Activated T-cell treated with anti-CD3 and anti-CD28 coated beads, Interleukin-2, amount 50 U/mL, for 24 hours (primary cell): Measurements from ENCODE around the gene ZNF814.
"Not testable (repeated sequence)": the region's sequence is repeated elsewhere in the genome, so short reads cannot be mapped to it uniquely, and the experiment has no call there.

Experiments used
- DNase-seq: peaks from one replicate; pipeline ENCODE4 v3.0.0-alpha.2; 2020
- H3K27ac Mint-ChIP-seq: 2 replicates; pipeline ENCODE4 v1.8.0; 2020; ENCODE audit warnings: mild to moderate bottlenecking, mixed read lengths
- H3K27me3 Mint-ChIP-seq: 2 replicates; pipeline ENCODE4 v1.8.0; 2020; ENCODE audit warnings: mixed read lengths
- H3K36me3 Mint-ChIP-seq: 2 replicates; pipeline ENCODE4 v1.8.0; 2020; ENCODE audit warnings: low read depth, mixed read lengths
- H3K4me1 Mint-ChIP-seq: 2 replicates; pipeline ENCODE4 v1.8.0; 2020; ENCODE audit warnings: low read depth, mixed read lengths
- H3K4me3 Mint-ChIP-seq: 2 replicates; pipeline ENCODE4 v1.8.0; 2020; ENCODE audit warnings: mild to moderate bottlenecking, moderate library complexity, mixed read lengths
- H3K9me3 Mint-ChIP-seq: 2 replicates; pipeline ENCODE4 v1.8.0; 2020; ENCODE audit warnings: mixed read lengths

The ZNF814 gene

DNA sequence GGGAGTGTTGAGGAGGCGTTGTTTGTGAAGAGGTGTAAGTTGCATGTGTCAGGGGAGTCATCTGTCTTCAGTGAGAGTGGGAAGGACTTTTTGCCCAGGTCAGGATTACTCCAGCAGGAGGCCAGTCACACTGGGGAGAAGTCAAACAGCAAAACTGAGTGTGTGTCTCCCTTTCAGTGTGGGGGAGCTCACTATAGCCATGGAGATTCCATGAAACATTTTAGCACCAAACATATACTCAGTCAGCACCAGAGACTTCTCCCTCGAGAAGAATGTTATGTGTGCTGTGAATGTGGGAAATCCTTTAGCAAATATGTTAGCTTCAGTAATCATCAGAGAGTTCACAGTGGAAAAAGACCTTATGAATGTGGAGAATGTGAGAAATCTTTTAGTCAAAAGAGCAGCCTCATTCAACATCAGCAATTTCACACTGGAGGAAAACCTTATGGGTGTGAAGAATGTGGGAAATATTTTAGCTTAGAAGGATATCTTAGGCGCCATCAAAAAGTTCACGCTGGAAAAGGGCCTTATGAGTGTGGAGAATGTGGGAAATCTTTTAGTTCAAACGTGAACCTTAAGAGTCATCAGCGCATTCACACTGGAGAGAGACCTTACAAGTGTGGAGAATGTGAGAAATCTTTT is 47.6 kb downstream of the ZNF814 start:
- peaks cover 95% of the 10 kb centered on the region for H3K36me3 Mint-ChIP-seq
- no peaks in the 10 kb centered on the region for H3K9me3 Mint-ChIP-seq
- DNase-seq, result no peak

GRCh38 chr19:57838622-57839191 is 50.1 kb downstream of the ZNF814 start:
- peaks cover 73% of the 10 kb centered on the region for H3K36me3 Mint-ChIP-seq

More for the DNA sequence above, 47.6 kb downstream of the ZNF814 start:
- no peak overlapping the region for H3K4me3 Mint-ChIP-seq
- no peaks in the 10 kb centered on the region for H3K27me3 Mint-ChIP-seq
- H3K27ac Mint-ChIP-seq, result no peak overlapping the region
- H3K4me1 Mint-ChIP-seq, result peaks cover 18% of the 10 kb centered on the region

GRCh38 chr19:57836991-57837390 is 51.8 kb downstream of the ZNF814 start:
- Mint-ChIP-seq H3K4me1 (peaks cover 20% of the 10 kb centered on the region), H3K36me3 (peaks cover 63% of the 10 kb centered on the region)
- not testable (repeated sequence) for H3K4me3 Mint-ChIP-seq, H3K27me3 Mint-ChIP-seq, H3K27ac Mint-ChIP-seq, DNase-seq, H3K9me3 Mint-ChIP-seq

More at GRCh38 chr19:57838622-57839191, 50.1 kb downstream of the ZNF814 start:
- DNase-seq, H3K4me3 Mint-ChIP-seq, H3K27me3 Mint-ChIP-seq, H3K9me3 Mint-ChIP-seq: not testable (repeated sequence)
- Mint-ChIP-seq H3K27ac (peak overlapping the region; percentile 80), H3K4me1 (peaks cover 16% of the 10 kb centered on the region)

GRCh38 chr19:57830071-57830602 is 58.7 kb downstream of the ZNF814 start, which contains the start of gene ZNF587B:
Gene ZNF587B, plus strand, starts transcription at chr19:57830299. Its CDS starts 230 bp downstream, at chr19:57830529.
- H3K4me3 Mint-ChIP-seq, result no peak within 1 kb of the TSS
- H3K36me3 Mint-ChIP-seq, result peaks cover 69% of the 10 kb centered on the region
- H3K4me1 Mint-ChIP-seq, result peaks cover 38% of the 10 kb centered on the region
- no peaks in the 10 kb centered on the region for H3K27me3 Mint-ChIP-seq
- H3K27ac Mint-ChIP-seq, result peak within 1 kb of the TSS; percentile 44
- DNase-seq, result peak; percentile 53
- peaks cover 2% of the 10 kb centered on the region for H3K9me3 Mint-ChIP-seq

DNA sequence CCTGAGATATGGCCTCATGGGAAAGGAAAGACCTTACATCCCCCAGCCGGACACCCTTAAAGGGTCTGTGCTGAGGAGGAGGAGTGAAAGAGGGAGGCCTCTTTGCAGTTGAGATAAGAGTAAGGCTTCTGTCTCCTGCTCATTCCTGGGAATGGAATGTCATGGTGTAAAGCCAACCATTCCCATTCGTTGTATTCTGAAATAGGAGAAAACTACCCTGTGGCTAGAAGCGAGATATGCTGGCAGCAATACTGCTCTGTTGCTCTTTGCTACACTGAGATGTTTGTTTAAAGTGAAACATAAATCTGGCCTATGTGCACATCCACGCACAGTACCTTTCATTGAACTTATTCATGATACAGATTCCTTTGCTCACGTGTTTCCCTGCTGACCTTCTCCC is 59.5 kb downstream of the ZNF814 start:
- no peak for DNase-seq
- peaks cover 77% of the 10 kb centered on the region for H3K36me3 Mint-ChIP-seq
- H3K4me3 Mint-ChIP-seq, result no peak overlapping the region
- no peaks in the 10 kb centered on the region for H3K27me3 Mint-ChIP-seq
- H3K9me3 Mint-ChIP-seq, result peaks cover 2% of the 10 kb centered on the region
- peak overlapping the region; percentile 44 for H3K27ac Mint-ChIP-seq
- peaks cover 43% of the 10 kb centered on the region for H3K4me1 Mint-ChIP-seq

DNA sequence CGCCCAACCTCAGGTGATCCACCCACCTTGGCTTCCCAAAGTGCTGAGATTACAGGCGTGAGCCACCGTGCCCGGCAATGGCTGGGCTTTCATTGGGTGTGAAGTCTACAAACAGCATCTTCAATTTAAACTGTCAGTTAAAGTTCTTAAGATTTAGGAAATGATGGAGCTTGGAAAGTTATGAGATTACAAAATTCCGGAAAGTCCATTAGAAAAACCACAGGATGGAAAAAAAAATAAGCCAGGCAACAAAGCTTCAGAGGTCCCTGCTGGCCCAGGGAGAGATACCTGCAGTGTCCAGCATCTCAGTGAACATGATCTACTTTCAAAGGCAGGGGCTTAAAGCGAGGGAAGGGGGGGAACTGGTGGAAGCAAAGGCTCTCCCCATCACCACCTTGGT is 63.3 kb downstream of the ZNF814 start:
- DNase-seq, result no peak

DNA sequence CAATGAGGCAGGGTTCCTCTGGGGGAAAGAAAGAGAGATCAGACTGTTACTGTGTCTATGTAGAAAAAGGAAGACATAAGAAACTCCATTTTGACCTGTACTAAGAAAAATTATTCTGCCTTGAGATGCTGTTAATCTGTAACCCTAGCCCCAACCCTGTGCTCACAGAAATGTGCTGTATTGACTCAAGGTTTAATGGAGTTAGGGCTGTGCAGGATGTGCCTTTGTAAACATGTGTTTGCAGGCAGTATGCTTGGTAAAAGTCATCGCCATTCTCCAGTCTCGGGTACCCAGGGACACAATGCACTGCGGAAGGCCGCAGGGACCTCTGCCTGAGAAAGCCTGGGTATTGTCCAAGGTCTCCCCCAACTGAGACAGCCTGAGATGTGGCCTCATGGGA is 65.2 kb downstream of the ZNF814 start:
- not testable (repeated sequence) for H3K4me3 Mint-ChIP-seq, H3K27me3 Mint-ChIP-seq, H3K9me3 Mint-ChIP-seq, DNase-seq
- H3K36me3 Mint-ChIP-seq, result peaks cover 88% of the 10 kb centered on the region
- peaks cover 57% of the 10 kb centered on the region for H3K4me1 Mint-ChIP-seq
- H3K27ac Mint-ChIP-seq, result peak overlapping the region; percentile 51

More for the DNA sequence above, 63.3 kb downstream of the ZNF814 start:
- no peak overlapping the region for H3K4me3 Mint-ChIP-seq
- no peaks in the 10 kb centered on the region for H3K27me3 Mint-ChIP-seq
- H3K27ac Mint-ChIP-seq, result no peak overlapping the region
- peaks cover 67% of the 10 kb centered on the region for H3K4me1 Mint-ChIP-seq
- peaks cover 2% of the 10 kb centered on the region for H3K9me3 Mint-ChIP-seq
- peaks cover 95% of the 10 kb centered on the region for H3K36me3 Mint-ChIP-seq

- DNase-seq, H3K9me3 Mint-ChIP-seq, H3K27me3 Mint-ChIP-seq: not testable (repeated sequence)
- peaks cover 61% of the 10 kb centered on the region for H3K4me1 Mint-ChIP-seq
- peak overlapping the region; percentile 70 for H3K27ac Mint-ChIP-seq
- H3K4me3 Mint-ChIP-seq, result peak overlapping the region; percentile 45
- H3K36me3 Mint-ChIP-seq, result peaks cover 87% of the 10 kb centered on the region
Observed at GRCh38 chr19:57823155-57823554, 65.7 kb downstream of the ZNF814 start.

GRCh38 chr19:57821501-57821900 is 67.3 kb downstream of the ZNF814 start:
- peak overlapping the region; percentile 98 for H3K4me3 Mint-ChIP-seq
- H3K36me3 Mint-ChIP-seq, result peaks cover 71% of the 10 kb centered on the region
- not testable (repeated sequence) for DNase-seq, H3K9me3 Mint-ChIP-seq, H3K27me3 Mint-ChIP-seq
- H3K27ac Mint-ChIP-seq, result peak overlapping the region; percentile 50
- H3K4me1 Mint-ChIP-seq, result peaks cover 53% of the 10 kb centered on the region

DNA sequence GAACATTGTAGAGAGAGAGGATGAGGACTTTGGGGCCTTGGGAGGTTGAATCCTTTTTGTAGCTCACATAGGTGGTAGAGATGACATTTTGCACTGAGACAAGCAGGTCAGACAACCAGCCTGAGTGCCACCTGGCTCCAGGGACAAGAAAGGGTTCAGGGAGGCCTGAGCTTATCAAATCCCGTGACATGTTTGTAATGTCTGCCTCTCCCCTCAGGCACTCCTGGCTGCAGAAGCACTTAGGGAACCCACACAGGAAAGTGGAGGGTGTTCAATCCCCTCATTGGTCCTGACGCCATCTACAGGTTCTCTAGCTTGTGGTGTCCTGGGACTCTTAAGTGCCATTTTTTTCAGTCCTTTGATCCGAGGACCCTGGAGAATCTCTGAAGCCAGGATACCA is 67.7 kb downstream of the ZNF814 start:
- not testable (repeated sequence) for DNase-seq, H3K9me3 Mint-ChIP-seq, H3K27me3 Mint-ChIP-seq
- H3K27ac Mint-ChIP-seq, result peak overlapping the region; percentile 98
- peak overlapping the region; percentile 98 for H3K4me3 Mint-ChIP-seq
- peaks cover 52% of the 10 kb centered on the region for H3K4me1 Mint-ChIP-seq
- H3K36me3 Mint-ChIP-seq, result peaks cover 67% of the 10 kb centered on the region

GRCh38 chr19:57820599-57820998 is 68.2 kb downstream of the ZNF814 start:
- H3K36me3 Mint-ChIP-seq, result peaks cover 62% of the 10 kb centered on the region
- peak overlapping the region; percentile 98 for H3K4me3 Mint-ChIP-seq
- DNase-seq, result no peak
- H3K27ac Mint-ChIP-seq, result peak overlapping the region; percentile 98
- H3K4me1 Mint-ChIP-seq, result peaks cover 52% of the 10 kb centered on the region
- no peaks in the 10 kb centered on the region for H3K9me3 Mint-ChIP-seq
- no peaks in the 10 kb centered on the region for H3K27me3 Mint-ChIP-seq

GRCh38 chr19:57819475-57820148 is 69.2 kb downstream of the ZNF814 start:
- H3K27me3 Mint-ChIP-seq, result no peaks in the 10 kb centered on the region
- peak; percentile 80 for DNase-seq
- H3K4me1 Mint-ChIP-seq, result peaks cover 56% of the 10 kb centered on the region
- peaks cover 56% of the 10 kb centered on the region for H3K36me3 Mint-ChIP-seq
- no peaks in the 10 kb centered on the region for H3K9me3 Mint-ChIP-seq
- peak overlapping the region; percentile 98 for H3K4me3 Mint-ChIP-seq
- peak overlapping the region; percentile 98 for H3K27ac Mint-ChIP-seq

- no peak for DNase-seq
- Mint-ChIP-seq H3K27ac (peak overlapping the region; percentile 45), H3K4me1 (peaks cover 52% of the 10 kb centered on the region), H3K9me3 (no peaks in the 10 kb centered on the region), H3K27me3 (no peaks in the 10 kb centered on the region), H3K36me3 (peaks cover 52% of the 10 kb centered on the region), H3K4me3 (peak overlapping the region; percentile 98)
Observed at GRCh38 chr19:57818378-57818777, 70.5 kb downstream of the ZNF814 start.

GRCh38 chr19:57817976-57818375 is 70.9 kb downstream of the ZNF814 start:
- no peaks in the 10 kb centered on the region for H3K9me3 Mint-ChIP-seq
- H3K27ac Mint-ChIP-seq, result no peak overlapping the region
- H3K36me3 Mint-ChIP-seq, result peaks cover 52% of the 10 kb centered on the region
- no peaks in the 10 kb centered on the region for H3K27me3 Mint-ChIP-seq
- no peak overlapping the region for H3K4me3 Mint-ChIP-seq
- H3K4me1 Mint-ChIP-seq, result peaks cover 52% of the 10 kb centered on the region
- DNase-seq, result no peak

GRCh38 chr19:57816652-57817051 is 72.2 kb downstream of the ZNF814 start:
- Mint-ChIP-seq H3K4me1 (peaks cover 53% of the 10 kb centered on the region), H3K36me3 (peaks cover 50% of the 10 kb centered on the region), H3K9me3 (no peaks in the 10 kb centered on the region), H3K27me3 (no peaks in the 10 kb centered on the region), H3K4me3 (no peak overlapping the region), H3K27ac (no peak overlapping the region)
- DNase-seq, result no peak
